ENCODE data around the gene DACT1. TPM values are rescaled to one million over a fixed set of nuclear protein-coding genes. Genes with fewer than 3 reads are reported as not detected.

DACT1 gene
- total RNA-seq, 1 donor from 2014 or later, result 3.4 TPM

GRCh38 chr14:58637040-58637390 lies 747 bp upstream of the DACT1 start:
- DNase-seq, result peak; percentile 41
- Histone ChIP-seq H3K4me1 (peaks cover 49% of the 10 kb centered on the region), H3K27ac (replicated peaks) (peak overlapping the region; percentile 90), H3K4me3 (peak overlapping the region; percentile 78), H3K36me3 (no peaks in the 10 kb centered on the region), H3K27me3 (ENCODE audit: low read depth) (peaks cover 13% of the 10 kb centered on the region), H3K9me3 (replicated peaks) (no peaks in the 10 kb centered on the region)
- TF ChIP-seq, protein P1, sequence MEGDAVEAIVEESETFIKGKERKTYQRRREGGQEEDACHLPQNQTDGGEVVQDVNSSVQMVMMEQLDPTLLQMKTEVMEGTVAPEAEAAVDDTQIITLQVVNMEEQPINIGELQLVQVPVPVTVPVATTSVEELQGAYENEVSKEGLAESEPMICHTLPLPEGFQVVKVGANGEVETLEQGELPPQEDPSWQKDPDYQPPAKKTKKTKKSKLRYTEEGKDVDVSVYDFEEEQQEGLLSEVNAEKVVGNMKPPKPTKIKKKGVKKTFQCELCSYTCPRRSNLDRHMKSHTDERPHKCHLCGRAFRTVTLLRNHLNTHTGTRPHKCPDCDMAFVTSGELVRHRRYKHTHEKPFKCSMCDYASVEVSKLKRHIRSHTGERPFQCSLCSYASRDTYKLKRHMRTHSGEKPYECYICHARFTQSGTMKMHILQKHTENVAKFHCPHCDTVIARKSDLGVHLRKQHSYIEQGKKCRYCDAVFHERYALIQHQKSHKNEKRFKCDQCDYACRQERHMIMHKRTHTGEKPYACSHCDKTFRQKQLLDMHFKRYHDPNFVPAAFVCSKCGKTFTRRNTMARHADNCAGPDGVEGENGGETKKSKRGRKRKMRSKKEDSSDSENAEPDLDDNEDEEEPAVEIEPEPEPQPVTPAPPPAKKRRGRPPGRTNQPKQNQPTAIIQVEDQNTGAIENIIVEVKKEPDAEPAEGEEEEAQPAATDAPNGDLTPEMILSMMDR (IDR thresholded peaks at IDR 0.05; ENCODE audit: borderline replicate concordance), result no peak
- intact Hi-C loops (cut with micrococcal nuclease), result loop anchor here (10.0 kb wide), 1 partner anchor 388 kb away; no protein-coding TSS in a partner anchor

- Histone ChIP-seq H3K27ac (replicated peaks) (peak overlapping the region; percentile 90), H3K4me1 (peaks cover 49% of the 10 kb centered on the region), H3K27me3 (ENCODE audit: low read depth) (peaks cover 15% of the 10 kb centered on the region), H3K36me3 (no peaks in the 10 kb centered on the region), H3K4me3 (peak overlapping the region; percentile 78), H3K9me3 (replicated peaks) (no peaks in the 10 kb centered on the region)
- TF ChIP-seq, protein P1 (IDR thresholded peaks at IDR 0.05; ENCODE audit: borderline replicate concordance), result no peak
- intact Hi-C loops (cut with micrococcal nuclease), result loop anchor here (10.0 kb wide), 1 partner anchor 386 kb away; no protein-coding TSS in a partner anchor
- peak; percentile 24 for DNase-seq
These were observed 752 bp downstream of the DACT1 start for GRCh38 chr14:58638231-58639197.

- TF ChIP-seq, protein P1 (IDR thresholded peaks at IDR 0.05; ENCODE audit: borderline replicate concordance), result no peak
- intact Hi-C loops (cut with micrococcal nuclease), result loop anchor here (10.0 kb wide), 1 partner anchor 386 kb away; no protein-coding TSS in a partner anchor
- H3K27ac ChIP-seq (replicated peaks), result no peak overlapping the region
- peaks cover 49% of the 10 kb centered on the region for H3K4me1 ChIP-seq
- no peaks in the 10 kb centered on the region for H3K36me3 ChIP-seq
- peak overlapping the region; percentile 78 for H3K4me3 ChIP-seq
- no peak for DNase-seq
- H3K27me3 ChIP-seq (ENCODE audit: low read depth), result peaks cover 15% of the 10 kb centered on the region
- no peaks in the 10 kb centered on the region for H3K9me3 ChIP-seq (replicated peaks)
These were observed 1.4 kb downstream of the DACT1 start for GRCh38 chr14:58639198-58639565.

DNA sequence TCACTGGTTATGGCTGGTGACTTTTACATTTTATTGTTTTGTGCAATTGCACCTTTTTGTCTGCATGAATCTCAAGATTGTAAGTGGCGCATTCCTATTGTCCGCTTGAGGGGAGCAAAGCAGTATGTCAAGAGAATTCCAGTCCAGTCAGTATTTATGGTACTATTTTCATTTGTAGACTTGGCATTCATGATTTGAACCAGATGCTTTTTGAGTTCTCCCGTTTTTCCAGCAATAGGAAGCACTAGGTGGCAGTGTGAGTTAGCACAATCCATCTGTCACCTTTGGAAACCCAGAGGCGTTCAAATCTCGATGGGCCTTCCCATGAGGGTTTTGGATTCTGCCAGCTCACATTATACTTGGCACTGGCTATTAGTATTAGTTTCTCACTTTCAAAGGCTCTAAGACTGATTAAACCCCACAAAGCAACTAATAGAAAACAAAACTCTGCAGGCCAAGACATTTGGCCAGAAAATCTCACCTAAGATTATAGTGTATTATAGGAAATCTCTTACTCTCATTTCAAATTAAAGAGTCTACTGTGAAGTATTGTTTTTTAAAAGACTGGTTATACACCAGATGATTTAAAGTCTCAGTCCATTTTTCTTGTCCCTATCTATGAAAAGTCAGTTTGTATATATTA lies 2.2 kb downstream of the DACT1 start:
- TF ChIP-seq, protein P1 (IDR thresholded peaks at IDR 0.05; ENCODE audit: borderline replicate concordance), result peak; percentile 73
- Histone ChIP-seq H3K4me1 (peaks cover 49% of the 10 kb centered on the region), H3K36me3 (peaks cover 2% of the 10 kb centered on the region), H3K9me3 (replicated peaks) (no peaks in the 10 kb centered on the region), H3K4me3 (peak overlapping the region; percentile 78), H3K27ac (replicated peaks) (no peak overlapping the region), H3K27me3 (ENCODE audit: low read depth) (peaks cover 15% of the 10 kb centered on the region)
- DNase-seq, result no peak
- intact Hi-C loops (cut with micrococcal nuclease), result loop anchor here (10.0 kb wide), 1 partner anchor 385 kb away; no protein-coding TSS in a partner anchor

DNA sequence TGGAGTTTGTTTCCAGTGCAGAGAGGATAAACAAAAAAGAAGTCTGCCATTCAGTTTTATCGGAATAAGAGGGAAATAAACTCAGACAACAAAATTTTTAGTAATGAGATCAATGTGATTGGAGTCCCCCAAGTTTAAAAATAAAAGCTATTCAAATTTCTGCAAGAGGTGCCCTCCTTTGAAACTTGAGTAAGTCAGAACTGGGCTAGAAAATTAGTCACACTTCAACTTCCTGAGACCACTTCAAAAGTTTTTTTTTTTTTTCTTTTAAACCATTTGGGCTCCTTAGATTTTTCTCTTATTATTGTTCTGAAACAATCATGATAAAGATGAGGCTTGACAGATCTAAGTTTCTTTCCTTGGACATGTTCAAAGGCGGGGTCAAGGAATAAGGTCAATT lies 3.2 kb downstream of the DACT1 start:
- no peak for DNase-seq
- Histone ChIP-seq H3K27ac (replicated peaks) (no peak overlapping the region), H3K4me1 (peaks cover 41% of the 10 kb centered on the region), H3K36me3 (peaks cover 11% of the 10 kb centered on the region), H3K27me3 (ENCODE audit: low read depth) (peaks cover 15% of the 10 kb centered on the region), H3K4me3 (no peak overlapping the region), H3K9me3 (replicated peaks) (no peaks in the 10 kb centered on the region)
- TF ChIP-seq, protein P1 (IDR thresholded peaks at IDR 0.05; ENCODE audit: borderline replicate concordance), result no peak
- intact Hi-C loops (cut with micrococcal nuclease), result no loop called here

Measured in left ventricle myocardium inferior (tissue), 1 donor.